Measurements from ENCODE around the gene CCDC188.
A peak's percentile ranks its signal among the peaks of the same experiment; 100 is the strongest.

The CCDC188 gene

GRCh38 chr22:20147237-20147988 lies 3.4 kb downstream of the CCDC188 start:
- DNase-seq: no peak

- no peak for DNase-seq
These were observed 4.1 kb downstream of the CCDC188 start for GRCh38 chr22:20146777-20147176.

- DNase-seq: no peak
These were observed 5.0 kb downstream of the CCDC188 start for GRCh38 chr22:20145832-20146223.

GRCh38 chr22:20145206-20145831 lies 5.5 kb downstream of the CCDC188 start:
- DNase-seq: no peak

GRCh38 chr22:20143883-20144665 lies 6.8 kb downstream of the CCDC188 start:
- DNase-seq: no peak

- DNase-seq: no peak
These were observed 7.9 kb downstream of the CCDC188 start for GRCh38 chr22:20142711-20143621.

GRCh38 chr22:20141186-20142077 lies 9.4 kb downstream of the CCDC188 start:
- DNase-seq: peak; percentile 74

GRCh38 chr22:20140521-20140964 lies 10.3 kb downstream of the CCDC188 start:
- DNase-seq: no peak

- no peak for DNase-seq
These were observed 10.8 kb downstream of the CCDC188 start for GRCh38 chr22:20140107-20140445.

- no peak for DNase-seq
These were observed 11.3 kb downstream of the CCDC188 start for GRCh38 chr22:20139391-20140106.

GRCh38 chr22:20138868-20139267 lies 12.0 kb downstream of the CCDC188 start:
- DNase-seq: no peak

GRCh38 chr22:20138417-20138738 lies 12.5 kb downstream of the CCDC188 start:
- no peak for DNase-seq

- no peak for DNase-seq
These were observed 13.0 kb downstream of the CCDC188 start for GRCh38 chr22:20137671-20138416.

GRCh38 chr22:20137113-20137512 lies 13.7 kb downstream of the CCDC188 start:
- DNase-seq: no peak

GRCh38 chr22:20136603-20136873 lies 14.3 kb downstream of the CCDC188 start:
- DNase-seq: no peak

GRCh38 chr22:20135806-20136602 lies 14.9 kb downstream of the CCDC188 start:
- no peak for DNase-seq

- no peak for DNase-seq
These were observed 15.6 kb downstream of the CCDC188 start for GRCh38 chr22:20135265-20135664.

GRCh38 chr22:20133930-20134549 lies 16.8 kb downstream of the CCDC188 start:
- DNase-seq: no peak

- no peak for DNase-seq
These were observed 18.1 kb downstream of the CCDC188 start for GRCh38 chr22:20132686-20133246.
